RWPE2 (cell line): ENCODE measurements around the gene ANAPC2.

Experiments used
- ATAC-seq: fragments of 200-7000 bp; cut with Tn5 transposase; 3 replicates; pipeline ENCODE4 v1.9.1; 2021; ENCODE audit warnings: low read depth
- DNase-seq: peaks from one replicate; pipeline ENCODE4 v3.0.0-alpha.2; 2020; ENCODE audit warnings: low spot score
- H3K27ac ChIP-seq: fragments of 450-650 bp; 2 replicates; pipeline ENCODE4 v1.5.1; 2017; ENCODE audit warnings: mild to moderate bottlenecking; ENCODE audit not compliant: poor library complexity, severe bottlenecking
- H3K27me3 ChIP-seq: fragments of 250-450 bp; sonication (Bioruptor Pico); 2 replicates; pipeline ENCODE4 v1.5.1; 2021; ENCODE audit warnings: mild to moderate bottlenecking, moderate library complexity; ENCODE audit not compliant: insufficient read depth, poor library complexity, severe bottlenecking
- H3K36me3 ChIP-seq: fragments of 250-450 bp; sonication (Bioruptor Pico); 2 replicates; pipeline ENCODE4 v1.5.1; 2020; ENCODE audit warnings: low read depth, mild to moderate bottlenecking, moderate library complexity
- H3K4me1 ChIP-seq: fragments of 250-450 bp; sonication (Bioruptor Pico); 2 replicates; pipeline ENCODE4 v1.5.1; 2021; ENCODE audit warnings: mild to moderate bottlenecking, moderate library complexity; ENCODE audit not compliant: insufficient read depth, poor library complexity, severe bottlenecking
- H3K4me3 ChIP-seq: fragments of 250-450 bp; sonication (Bioruptor Pico); 2 replicates; pipeline ENCODE4 v1.5.1; 2021; ENCODE audit warnings: mild to moderate bottlenecking, moderate library complexity; ENCODE audit not compliant: severe bottlenecking
- H3K9me3 ChIP-seq: fragments of 250-450 bp; sonication (Bioruptor Pico); 2 replicates; pipeline ENCODE4 v1.5.1; 2021; ENCODE audit warnings: mild to moderate bottlenecking, moderate library complexity; ENCODE audit not compliant: severe bottlenecking
- TF ChIP-seq, protein P1 (sequence below): fragments of 450-650 bp; IDR thresholded peaks from one replicate; pipeline ENCODE4 v1.5.1; 2017; ENCODE audit warnings: mild to moderate bottlenecking, moderate library complexity; ENCODE audit not compliant: poor library complexity, severe bottlenecking

ANAPC2 gene

DNA sequence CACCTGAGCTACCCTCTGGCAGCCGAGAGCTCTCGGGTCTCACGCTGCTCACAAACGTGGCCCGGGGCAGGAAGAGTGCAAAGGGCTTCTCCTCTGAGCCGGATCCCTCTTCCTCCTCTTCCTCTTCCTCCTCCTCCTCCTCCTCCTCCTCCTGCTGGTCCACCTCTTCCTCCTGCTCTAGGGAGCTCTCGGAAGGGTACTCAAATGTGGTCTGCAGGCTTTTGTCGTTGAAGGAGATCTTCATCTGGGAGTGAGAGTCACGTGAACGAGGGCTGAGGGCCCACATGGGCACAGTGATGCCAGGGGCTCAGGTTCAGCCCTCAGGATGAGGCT lies 4.1 kb upstream of the ANAPC2 start:
- Histone ChIP-seq H3K36me3 (peaks cover 12% of the 10 kb centered on the region), H3K9me3 (no peaks in the 10 kb centered on the region), H3K27ac (no peak overlapping the region), H3K27me3 (no peaks in the 10 kb centered on the region), H3K4me1 (peaks cover 11% of the 10 kb centered on the region), H3K4me3 (no peak overlapping the region)
- TF ChIP-seq, protein P1, sequence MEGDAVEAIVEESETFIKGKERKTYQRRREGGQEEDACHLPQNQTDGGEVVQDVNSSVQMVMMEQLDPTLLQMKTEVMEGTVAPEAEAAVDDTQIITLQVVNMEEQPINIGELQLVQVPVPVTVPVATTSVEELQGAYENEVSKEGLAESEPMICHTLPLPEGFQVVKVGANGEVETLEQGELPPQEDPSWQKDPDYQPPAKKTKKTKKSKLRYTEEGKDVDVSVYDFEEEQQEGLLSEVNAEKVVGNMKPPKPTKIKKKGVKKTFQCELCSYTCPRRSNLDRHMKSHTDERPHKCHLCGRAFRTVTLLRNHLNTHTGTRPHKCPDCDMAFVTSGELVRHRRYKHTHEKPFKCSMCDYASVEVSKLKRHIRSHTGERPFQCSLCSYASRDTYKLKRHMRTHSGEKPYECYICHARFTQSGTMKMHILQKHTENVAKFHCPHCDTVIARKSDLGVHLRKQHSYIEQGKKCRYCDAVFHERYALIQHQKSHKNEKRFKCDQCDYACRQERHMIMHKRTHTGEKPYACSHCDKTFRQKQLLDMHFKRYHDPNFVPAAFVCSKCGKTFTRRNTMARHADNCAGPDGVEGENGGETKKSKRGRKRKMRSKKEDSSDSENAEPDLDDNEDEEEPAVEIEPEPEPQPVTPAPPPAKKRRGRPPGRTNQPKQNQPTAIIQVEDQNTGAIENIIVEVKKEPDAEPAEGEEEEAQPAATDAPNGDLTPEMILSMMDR: no peak
- no peak for DNase-seq
- no peak for ATAC-seq

DNA sequence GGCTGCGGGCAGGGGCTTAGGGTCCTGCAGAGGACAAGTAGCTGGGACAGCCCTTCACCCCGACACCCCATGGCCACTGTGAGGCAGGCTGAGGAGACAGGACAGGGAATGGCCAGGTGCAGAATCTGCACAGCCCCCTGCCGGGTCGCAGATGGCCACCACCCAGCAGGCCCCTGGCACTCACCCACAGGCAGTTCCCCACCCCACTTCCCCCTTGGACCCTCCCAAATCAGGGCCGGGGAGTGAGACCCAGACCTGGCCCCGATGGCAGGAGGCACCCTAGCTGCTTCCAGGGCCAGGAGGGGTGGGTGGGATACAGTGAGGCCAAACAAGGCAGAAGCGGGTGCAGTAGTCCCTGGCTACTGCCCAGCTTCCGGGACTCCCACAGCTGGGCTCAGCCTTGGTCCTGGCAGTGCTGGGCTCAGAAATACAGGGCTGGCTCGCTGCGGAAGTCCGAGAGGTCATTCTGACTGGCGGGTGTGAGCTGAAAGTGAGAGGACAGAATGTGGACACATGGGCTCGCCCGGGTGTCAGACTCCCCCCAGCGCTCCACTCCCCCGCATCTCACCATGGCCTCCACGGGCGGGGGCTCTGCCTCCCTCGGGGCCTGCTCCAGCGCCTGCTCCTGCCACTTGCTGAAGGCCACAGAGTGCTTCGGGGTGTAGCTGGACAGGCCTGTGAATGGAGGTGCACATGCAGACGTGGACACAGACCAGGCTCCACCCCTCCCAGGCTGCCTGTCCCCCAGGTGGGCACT lies 3.5 kb upstream of the ANAPC2 start:
- TF ChIP-seq, protein P1: no peak
- Histone ChIP-seq H3K27ac (no peak overlapping the region), H3K36me3 (peaks cover 18% of the 10 kb centered on the region), H3K4me1 (peaks cover 15% of the 10 kb centered on the region), H3K27me3 (no peaks in the 10 kb centered on the region), H3K4me3 (no peak overlapping the region), H3K9me3 (no peaks in the 10 kb centered on the region)
- DNase-seq: no peak
- no peak for ATAC-seq

DNA sequence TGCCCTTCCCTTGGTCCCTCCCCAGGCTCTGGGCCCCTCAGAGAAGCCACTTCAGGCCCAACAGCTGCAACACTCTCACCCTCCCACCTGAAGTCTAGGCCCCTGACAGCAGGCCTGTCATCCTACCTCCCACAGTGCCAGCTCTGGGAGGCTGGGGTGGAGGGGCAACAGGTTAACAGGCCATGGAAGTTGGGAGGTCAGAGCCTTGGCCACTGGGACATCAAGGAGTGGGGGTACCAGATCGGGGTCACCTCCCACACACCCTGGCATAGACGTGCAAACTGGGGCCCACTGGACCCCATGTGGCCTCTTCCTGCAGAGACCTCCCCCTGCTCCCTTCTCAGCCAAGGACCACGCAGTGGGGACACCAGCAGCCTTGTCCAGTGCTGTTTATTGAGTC lies 2.9 kb upstream of the ANAPC2 start:
- H3K4me1 ChIP-seq: peaks cover 15% of the 10 kb centered on the region
- no peak overlapping the region for H3K4me3 ChIP-seq
- no peak for ATAC-seq
- H3K36me3 ChIP-seq: peaks cover 20% of the 10 kb centered on the region
- no peak overlapping the region for H3K27ac ChIP-seq
- H3K27me3 ChIP-seq: no peaks in the 10 kb centered on the region
- no peaks in the 10 kb centered on the region for H3K9me3 ChIP-seq
- no peak for DNase-seq
- TF ChIP-seq, protein P1: no peak

DNA sequence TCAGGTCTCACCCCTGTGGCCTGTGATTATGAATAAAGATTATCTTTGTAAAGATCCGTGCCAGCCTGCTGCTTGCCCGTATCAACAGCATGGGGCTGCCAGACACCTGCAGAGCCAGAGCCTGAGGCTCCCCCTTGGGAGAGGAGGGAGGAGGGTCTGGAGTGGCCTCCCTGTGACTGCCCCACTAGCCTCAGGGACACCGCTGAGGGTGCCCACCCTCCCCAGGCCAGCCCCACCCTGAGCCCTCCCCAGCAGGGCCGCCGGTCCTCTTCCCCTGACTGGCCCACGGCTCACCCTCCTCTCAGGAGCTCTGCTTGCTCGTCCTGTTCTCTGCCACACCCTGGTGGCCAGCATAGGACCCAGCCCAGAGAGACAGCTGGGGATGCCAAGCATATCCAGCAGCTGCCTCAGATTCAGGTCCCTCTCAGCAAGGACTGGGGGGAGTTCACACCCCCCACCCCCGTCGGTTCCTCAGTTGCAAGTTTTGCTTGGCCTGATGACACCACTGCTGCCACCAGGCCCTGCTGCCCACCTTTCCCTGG lies 2.0 kb upstream of the ANAPC2 start:
- ATAC-seq (no peak), DNase-seq (no peak)
- Histone ChIP-seq H3K4me1 (peaks cover 14% of the 10 kb centered on the region), H3K36me3 (peaks cover 20% of the 10 kb centered on the region), H3K9me3 (no peaks in the 10 kb centered on the region), H3K27me3 (no peaks in the 10 kb centered on the region), H3K27ac (no peak overlapping the region), H3K4me3 (no peak overlapping the region)
- TF ChIP-seq, protein P1: no peak
